Mucosa of stomach (tissue), 1 donor: ENCODE results near the gene INO80.
"Not testable (repeated sequence)": the region's sequence is repeated elsewhere in the genome, so short reads cannot be mapped to it uniquely, and the experiment has no call there.

Source experiments
- H3K27me3 ChIP-seq: one replicate; pipeline ENCODE4 v1.7.0; 2013; ENCODE audit warnings: mild to moderate bottlenecking, low read length; ENCODE audit not compliant: control insufficient read depth, insufficient read depth
- H3K36me3 ChIP-seq: one replicate; pipeline ENCODE4 v1.7.0; 2013; ENCODE audit warnings: low read length; ENCODE audit not compliant: control insufficient read depth, insufficient read depth
- H3K4me1 ChIP-seq: one replicate; pipeline ENCODE4 v1.7.0; 2013; ENCODE audit warnings: mild to moderate bottlenecking, low read length; ENCODE audit not compliant: control insufficient read depth, insufficient read depth
- H3K4me3 ChIP-seq: one replicate; pipeline ENCODE4 v1.7.0; 2013; ENCODE audit warnings: low read length
- H3K9ac ChIP-seq: one replicate; pipeline ENCODE4 v1.7.0; 2013; ENCODE audit warnings: mild to moderate bottlenecking, low read length, moderate library complexity
- H3K9me3 ChIP-seq: one replicate; pipeline ENCODE4 v1.7.0; 2013; ENCODE audit warnings: mild to moderate bottlenecking, low read length, moderate library complexity; ENCODE audit not compliant: control insufficient read depth
- donor health status: Pancreatic carcinoma.

The INO80 gene

DNA sequence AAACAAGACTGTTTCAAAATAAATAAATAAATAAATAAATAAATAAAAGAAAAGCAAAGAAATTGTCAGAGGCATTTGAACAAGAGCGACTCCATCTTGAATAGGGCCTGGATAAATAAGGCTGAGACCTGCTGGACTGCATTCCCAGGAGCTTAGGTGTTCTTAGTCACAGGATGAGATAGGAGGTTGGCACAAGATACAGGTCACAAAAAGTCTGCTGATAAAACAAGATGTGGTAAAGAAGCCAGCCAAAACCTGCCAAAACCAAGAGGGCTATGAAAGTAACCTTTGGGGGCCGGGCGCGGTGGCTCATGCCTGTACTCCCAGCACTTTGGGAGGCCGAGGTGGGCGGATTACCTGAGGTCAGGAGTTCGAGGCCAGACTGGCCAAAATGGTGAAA is 23.0 kb upstream of the INO80 start:
- not testable (repeated sequence) for H3K9ac ChIP-seq, H3K27me3 ChIP-seq, H3K4me3 ChIP-seq, H3K9me3 ChIP-seq, H3K4me1 ChIP-seq, H3K36me3 ChIP-seq

DNA sequence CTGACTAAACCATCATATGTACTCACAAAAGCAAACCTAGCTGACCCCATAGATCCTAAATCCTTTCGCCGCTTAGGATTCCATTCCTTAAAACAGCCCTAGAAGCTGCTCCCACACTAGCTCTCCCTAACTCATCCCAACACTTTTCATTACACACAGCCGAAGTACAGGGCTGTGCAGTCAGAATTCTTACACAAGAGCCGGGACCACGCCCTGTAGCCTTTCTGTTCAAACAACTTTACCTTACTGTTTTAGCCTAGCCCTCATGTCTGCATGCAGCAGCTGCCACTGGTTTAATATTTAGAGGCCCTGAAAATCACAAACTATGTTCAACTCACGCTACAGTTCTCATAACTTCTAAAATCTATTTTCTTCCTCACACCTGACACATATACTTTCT is 19.5 kb upstream of the INO80 start:
- not testable (repeated sequence) for H3K4me1 ChIP-seq, H3K36me3 ChIP-seq, H3K9me3 ChIP-seq, H3K27me3 ChIP-seq, H3K4me3 ChIP-seq, H3K9ac ChIP-seq

DNA sequence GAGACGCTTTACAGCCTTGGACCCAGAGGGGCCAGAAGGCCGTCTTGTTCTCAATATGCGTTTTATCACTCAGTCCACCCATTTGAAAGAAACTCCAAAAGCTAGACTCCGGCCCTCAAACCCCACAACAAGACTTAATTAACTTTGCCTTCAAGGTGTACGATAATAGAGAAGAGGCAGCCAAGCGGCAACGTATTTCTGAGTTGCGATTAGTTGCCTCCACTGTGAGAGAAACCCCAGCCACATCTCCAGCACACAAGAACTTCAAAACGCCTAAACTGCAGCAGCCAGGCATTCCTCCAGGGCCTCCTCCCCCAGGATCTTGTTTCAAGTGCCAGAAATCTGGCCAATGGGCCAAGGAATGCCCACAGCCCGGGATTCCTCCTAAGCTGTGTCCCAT is 17.4 kb upstream of the INO80 start:
- no peaks in the 10 kb centered on the region for H3K9me3 ChIP-seq
- no peaks in the 10 kb centered on the region for H3K27me3 ChIP-seq
- no peaks in the 10 kb centered on the region for H3K4me1 ChIP-seq
- no peak overlapping the region for H3K9ac ChIP-seq
- no peaks in the 10 kb centered on the region for H3K36me3 ChIP-seq
- H3K4me3 ChIP-seq = no peak overlapping the region

DNA sequence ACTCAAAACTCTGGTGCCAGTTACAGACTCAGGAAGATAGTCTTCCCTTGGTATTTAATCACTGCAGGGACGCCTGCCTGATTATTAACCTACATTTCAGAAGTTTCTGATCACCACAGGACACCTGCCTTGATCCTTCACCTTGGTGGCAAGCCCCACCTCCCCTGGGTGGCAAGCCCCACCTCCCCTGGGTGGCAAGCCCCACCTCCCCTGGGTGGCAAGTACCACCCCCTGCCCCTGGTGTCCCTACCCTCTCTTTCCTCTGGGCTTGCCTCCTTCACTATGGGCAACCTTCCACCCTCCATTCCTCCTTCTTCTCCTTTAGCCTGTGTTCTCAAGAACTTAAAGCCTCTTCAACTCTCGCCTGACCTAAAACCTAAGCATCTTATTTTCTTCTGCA is 16.0 kb upstream of the INO80 start:
- not testable (repeated sequence) for H3K4me1 ChIP-seq, H3K9me3 ChIP-seq, H3K9ac ChIP-seq, H3K36me3 ChIP-seq, H3K27me3 ChIP-seq, H3K4me3 ChIP-seq

DNA sequence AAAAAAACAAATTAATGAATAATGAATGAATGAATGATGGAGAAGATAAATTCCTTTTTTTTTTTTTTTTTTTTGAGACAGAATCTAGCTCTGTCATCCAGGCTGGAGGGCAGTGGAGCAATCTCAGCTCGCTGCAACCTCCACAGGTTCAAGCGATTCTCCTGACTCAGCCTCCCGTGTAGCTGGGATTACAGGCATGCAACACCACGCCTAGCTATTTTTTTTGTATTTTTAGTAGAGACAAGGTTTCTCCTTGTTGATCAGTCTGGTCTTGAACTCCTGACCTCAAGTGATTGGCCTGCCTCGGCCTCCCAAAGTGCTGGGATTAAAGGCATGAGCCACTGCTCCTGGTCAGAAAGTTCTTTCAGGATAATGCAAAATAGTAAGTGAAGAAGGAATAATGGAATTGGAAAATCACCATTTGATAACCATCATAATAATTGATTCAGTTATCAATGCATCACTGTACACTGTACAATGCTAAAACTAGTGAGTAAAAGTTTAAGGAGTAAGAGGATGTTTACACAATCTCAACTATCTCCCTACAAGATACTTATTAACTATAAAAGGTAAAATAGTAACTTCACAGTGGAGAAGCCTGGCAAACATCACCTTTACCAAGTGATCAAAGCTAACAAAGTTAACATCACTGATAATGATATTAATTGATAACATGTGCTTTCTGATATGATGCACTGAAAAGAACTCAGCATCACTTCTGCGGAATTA is 12.3 kb upstream of the INO80 start:
- Histone ChIP-seq H3K27me3 (no peaks in the 10 kb centered on the region), H3K4me1 (peaks cover 11% of the 10 kb centered on the region), H3K9ac (no peak overlapping the region), H3K4me3 (no peak overlapping the region), H3K9me3 (no peaks in the 10 kb centered on the region), H3K36me3 (no peaks in the 10 kb centered on the region)

DNA sequence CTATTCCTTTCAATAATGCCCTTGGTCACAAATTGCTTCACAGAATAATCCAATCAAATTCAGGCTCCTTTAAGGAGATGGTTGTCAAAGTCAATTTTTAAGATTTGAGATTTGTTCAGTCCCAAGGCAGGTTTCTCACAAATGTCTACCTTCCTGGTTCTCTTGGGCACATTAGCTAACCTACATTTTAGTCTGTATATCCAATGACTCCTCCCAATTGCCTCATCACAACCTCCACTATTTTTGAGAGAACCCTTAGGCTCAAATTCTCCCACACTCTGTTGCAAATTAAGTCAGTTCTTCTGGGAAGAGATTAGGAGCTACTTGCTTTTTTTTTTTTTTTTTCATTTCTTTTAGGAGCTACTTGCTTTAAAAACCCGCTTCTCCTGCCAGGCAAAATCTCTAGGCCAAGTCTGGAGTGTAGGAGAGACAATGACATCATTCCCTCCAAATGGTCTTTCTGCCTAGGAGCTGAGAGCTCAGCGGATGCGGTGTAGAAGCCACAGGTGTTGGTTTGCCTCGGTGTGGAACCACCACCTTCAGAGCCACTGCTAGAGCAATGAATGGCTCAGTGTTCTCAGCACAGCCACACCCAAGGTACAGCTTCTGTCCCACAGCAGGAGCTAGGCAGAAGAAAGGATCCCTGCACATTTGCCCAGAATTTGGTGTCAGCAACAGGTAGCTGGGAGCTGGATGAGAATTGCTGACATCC is 10.0 kb upstream of the INO80 start:
- peaks cover 11% of the 10 kb centered on the region for H3K4me1 ChIP-seq
- H3K9me3 ChIP-seq = no peaks in the 10 kb centered on the region
- no peak overlapping the region for H3K4me3 ChIP-seq
- H3K27me3 ChIP-seq = no peaks in the 10 kb centered on the region
- no peaks in the 10 kb centered on the region for H3K36me3 ChIP-seq
- H3K9ac ChIP-seq = no peak overlapping the region

DNA sequence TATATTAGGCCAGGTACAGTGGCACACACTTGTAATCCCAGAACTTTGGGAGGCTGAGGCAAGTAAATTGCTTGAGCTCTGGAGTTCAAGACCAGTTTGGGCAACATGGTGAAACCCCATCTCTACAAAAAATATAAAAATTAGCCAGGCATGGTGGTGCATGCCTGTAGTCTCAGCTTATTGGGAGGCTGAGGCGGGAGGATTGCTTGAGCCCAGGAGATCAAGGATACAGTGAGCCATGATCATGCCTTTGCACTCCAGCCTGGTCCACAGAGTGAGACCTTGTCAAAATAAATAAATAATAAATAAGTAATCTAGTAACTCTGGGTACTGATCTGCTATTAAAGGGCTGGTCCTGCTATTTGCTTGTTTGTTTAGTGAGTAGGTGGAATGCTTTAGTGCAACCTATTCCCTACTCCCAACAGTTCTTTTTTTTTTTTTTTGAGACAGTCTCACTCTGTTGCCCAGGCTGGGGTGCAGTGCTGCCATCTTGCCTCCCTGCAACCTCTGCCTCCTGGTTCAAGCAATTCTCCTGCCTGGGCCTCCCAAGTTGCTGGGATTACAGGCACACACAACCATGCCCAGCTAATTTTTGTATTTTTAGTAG is 9.1 kb upstream of the INO80 start:
- Histone ChIP-seq H3K4me3 (no peak overlapping the region), H3K27me3 (no peaks in the 10 kb centered on the region), H3K36me3 (no peaks in the 10 kb centered on the region), H3K9ac (no peak overlapping the region), H3K4me1 (peaks cover 11% of the 10 kb centered on the region), H3K9me3 (no peaks in the 10 kb centered on the region)

DNA sequence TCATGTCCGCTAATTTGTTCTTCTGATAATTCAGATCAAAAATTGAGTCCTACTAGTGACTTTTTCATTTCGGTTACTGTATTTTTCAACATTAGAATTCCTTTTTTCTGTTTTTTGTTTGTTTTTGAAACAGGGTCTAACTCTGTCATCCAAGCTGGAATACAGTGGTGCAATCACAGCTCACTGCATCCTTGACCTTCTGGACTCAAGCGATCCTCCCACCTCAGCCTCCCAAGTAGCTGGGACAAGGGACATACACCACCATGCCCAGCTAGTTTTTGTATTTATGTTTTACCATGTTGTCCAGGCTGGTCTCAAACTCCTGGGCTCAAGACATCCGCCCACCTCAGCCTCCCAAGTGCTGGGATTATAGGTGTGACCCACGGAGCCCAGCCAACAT is 8.0 kb upstream of the INO80 start:
- H3K36me3 ChIP-seq = no peaks in the 10 kb centered on the region

DNA sequence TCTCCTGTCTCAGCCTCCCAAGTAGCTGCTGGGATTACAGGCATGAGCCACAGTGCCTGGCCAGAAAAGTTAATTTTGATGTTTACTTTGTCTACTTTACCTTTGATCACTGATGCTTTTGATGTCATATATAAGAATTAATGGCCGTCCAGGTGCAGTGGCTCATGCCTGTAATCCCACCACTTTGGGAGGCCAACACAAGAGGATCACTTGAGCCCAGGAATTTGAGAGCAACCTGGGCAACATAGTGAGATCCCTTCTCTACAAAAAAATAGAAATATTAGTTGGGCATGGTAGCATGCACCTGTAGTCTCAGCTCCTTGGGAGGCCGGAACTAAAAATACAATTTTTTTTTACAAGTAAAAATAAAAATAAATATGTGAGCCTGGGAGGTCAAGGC is 6.8 kb upstream of the INO80 start:
- no peaks in the 10 kb centered on the region for H3K27me3 ChIP-seq
- no peak overlapping the region for H3K9ac ChIP-seq
- peaks cover 11% of the 10 kb centered on the region for H3K4me1 ChIP-seq
- no peaks in the 10 kb centered on the region for H3K36me3 ChIP-seq
- H3K9me3 ChIP-seq = no peaks in the 10 kb centered on the region
- no peak overlapping the region for H3K4me3 ChIP-seq

More for the DNA sequence above, 8.0 kb upstream of the INO80 start:
- Histone ChIP-seq H3K9me3 (no peaks in the 10 kb centered on the region), H3K27me3 (no peaks in the 10 kb centered on the region), H3K4me1 (peaks cover 11% of the 10 kb centered on the region), H3K4me3 (no peak overlapping the region), H3K9ac (no peak overlapping the region)

DNA sequence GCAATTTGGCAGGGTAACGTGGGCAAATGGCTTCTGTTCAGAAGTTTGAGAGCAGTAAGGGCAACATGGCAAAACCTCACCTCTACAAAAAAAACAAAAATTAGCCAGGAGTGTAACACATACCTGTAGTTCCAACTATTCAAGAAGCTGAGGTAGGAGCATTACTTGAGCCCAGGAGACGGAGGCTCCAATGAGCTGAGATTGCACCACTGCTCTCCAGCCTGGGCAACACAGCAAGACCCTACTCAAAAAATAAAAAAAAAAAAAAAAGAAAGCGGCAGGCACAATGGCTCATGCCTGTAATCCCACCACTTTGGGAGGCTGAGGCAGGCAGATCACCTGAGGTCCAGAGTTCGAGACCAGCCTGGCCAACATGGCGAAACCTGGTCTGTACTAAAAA is 5.9 kb upstream of the INO80 start:
- Histone ChIP-seq H3K9ac (no peak overlapping the region), H3K9me3 (no peaks in the 10 kb centered on the region), H3K36me3 (no peaks in the 10 kb centered on the region), H3K4me3 (no peak overlapping the region), H3K27me3 (no peaks in the 10 kb centered on the region), H3K4me1 (peaks cover 12% of the 10 kb centered on the region)

DNA sequence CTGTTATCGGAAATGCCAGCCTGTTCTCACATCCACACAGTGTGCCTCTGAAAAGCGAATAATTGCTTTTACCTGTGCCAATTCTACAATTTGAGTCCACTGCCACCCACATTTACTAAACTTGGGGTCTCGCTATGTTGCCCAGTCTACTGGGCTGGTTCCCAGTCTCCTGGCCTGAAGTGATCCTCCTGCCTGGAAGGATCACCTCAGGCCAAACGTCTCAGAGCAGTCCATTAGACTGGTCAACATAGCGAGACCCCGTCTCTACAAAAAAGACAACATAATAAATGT is 827 bp upstream of the INO80 start:
- no peaks in the 10 kb centered on the region for H3K27me3 ChIP-seq
- H3K4me3 ChIP-seq = peak overlapping the region; percentile 73
- peaks cover 4% of the 10 kb centered on the region for H3K4me1 ChIP-seq
- no peaks in the 10 kb centered on the region for H3K36me3 ChIP-seq
- H3K9me3 ChIP-seq = no peaks in the 10 kb centered on the region
- H3K9ac ChIP-seq = peak overlapping the region; percentile 90

DNA sequence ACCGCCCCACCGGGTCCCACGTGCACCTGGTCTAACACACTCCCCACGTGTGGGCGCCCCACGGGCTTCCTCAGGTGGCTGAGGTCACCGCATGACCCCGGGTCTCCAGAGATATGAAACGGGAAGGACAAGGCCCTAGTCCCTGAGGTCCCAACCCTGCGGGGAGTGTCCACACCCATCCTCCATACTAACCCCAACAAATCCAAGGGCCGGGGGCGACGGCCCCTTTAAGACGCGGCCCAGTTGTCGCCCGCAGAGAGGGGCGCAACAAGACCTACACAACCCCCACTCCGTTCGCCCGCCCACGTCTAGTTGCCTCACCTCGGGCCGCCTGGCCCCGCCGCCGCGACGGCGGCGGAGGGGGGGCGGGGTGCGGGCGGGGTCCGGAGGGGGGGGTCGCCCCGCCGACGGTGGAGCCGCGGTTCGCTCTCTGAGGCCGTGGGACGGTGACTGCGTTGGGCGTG is 396 bp downstream of the INO80 start:
- Histone ChIP-seq H3K4me1 (peaks cover 4% of the 10 kb centered on the region), H3K36me3 (no peaks in the 10 kb centered on the region), H3K4me3 (peak overlapping the region; percentile 60), H3K27me3 (no peaks in the 10 kb centered on the region), H3K9me3 (no peaks in the 10 kb centered on the region), H3K9ac (peak overlapping the region; percentile 90)
